Measurements from ENCODE around the gene DHX57. TPM values are rescaled to one million over a fixed set of nuclear protein-coding genes. Genes with fewer than 3 reads are reported as not detected.
"Not testable (repeated sequence)": the region's sequence is repeated elsewhere in the genome, so short reads cannot be mapped to it uniquely, and the experiment has no call there.

The DHX57 gene
- total RNA-seq, 1 donor from 2014 or later: 21.9 TPM

DNA sequence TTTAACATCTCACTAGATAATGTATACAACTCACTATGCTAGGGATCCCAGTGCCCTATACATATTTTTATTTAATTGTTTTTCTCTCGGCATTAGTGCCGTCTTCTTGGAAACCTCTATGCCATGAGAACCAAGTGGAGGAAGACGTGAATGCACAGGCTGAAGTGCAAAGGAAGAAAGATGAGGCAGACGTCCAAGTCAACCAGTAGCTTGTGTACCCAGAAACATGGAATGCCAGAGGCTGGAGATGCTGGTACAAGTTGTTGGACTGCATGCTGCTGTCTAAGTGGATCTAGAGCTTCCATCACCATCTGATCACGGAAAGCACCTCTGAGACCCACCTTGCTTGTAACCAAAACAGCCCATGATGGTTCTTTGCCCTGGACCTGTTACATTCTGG lies 110.2 kb downstream of the DHX57 start:
- Histone ChIP-seq H3K27ac (ENCODE audit: low read depth, low read length) (no peak overlapping the region), H3K36me3 (ENCODE audit: control insufficient read depth in 3 of 3, insufficient read depth in 3 of 3, low read length in 3 of 3) (no peaks in the 10 kb centered on the region), H3K4me1 (ENCODE audit: control insufficient read depth in 3 of 3, insufficient read depth in 3 of 3, low read length in 3 of 3) (no peaks in the 10 kb centered on the region), H3K9me3 (ENCODE audit: control insufficient read depth in 3 of 3, low read length in 3 of 3) (no peaks in the 10 kb centered on the region), H3K4me3 (ENCODE audit: low read length in 3 of 3) (no peak overlapping the region), H3K27me3 (ENCODE audit: control insufficient read depth in 3 of 3, insufficient read depth in 3 of 3, low read length in 3 of 3) (no peaks in the 10 kb centered on the region), H3K9ac (ENCODE audit: low read depth in 1 of 3, low read length in 3 of 3) (no peak overlapping the region)

- Histone ChIP-seq H3K4me3 (ENCODE audit: low read length in 3 of 3) (no peak overlapping the region), H3K27me3 (ENCODE audit: control insufficient read depth in 3 of 3, insufficient read depth in 3 of 3, low read length in 3 of 3) (no peaks in the 10 kb centered on the region), H3K9ac (ENCODE audit: low read depth in 1 of 3, low read length in 3 of 3) (no peak overlapping the region), H3K27ac (ENCODE audit: low read depth, low read length) (no peak overlapping the region), H3K9me3 (ENCODE audit: control insufficient read depth in 3 of 3, low read length in 3 of 3) (no peaks in the 10 kb centered on the region), H3K4me1 (ENCODE audit: control insufficient read depth in 3 of 3, insufficient read depth in 3 of 3, low read length in 3 of 3) (no peaks in the 10 kb centered on the region), H3K36me3 (ENCODE audit: control insufficient read depth in 3 of 3, insufficient read depth in 3 of 3, low read length in 3 of 3) (no peaks in the 10 kb centered on the region)
Observed at GRCh38 chr2:38765149-38765548, 110.6 kb downstream of the DHX57 start.

DNA sequence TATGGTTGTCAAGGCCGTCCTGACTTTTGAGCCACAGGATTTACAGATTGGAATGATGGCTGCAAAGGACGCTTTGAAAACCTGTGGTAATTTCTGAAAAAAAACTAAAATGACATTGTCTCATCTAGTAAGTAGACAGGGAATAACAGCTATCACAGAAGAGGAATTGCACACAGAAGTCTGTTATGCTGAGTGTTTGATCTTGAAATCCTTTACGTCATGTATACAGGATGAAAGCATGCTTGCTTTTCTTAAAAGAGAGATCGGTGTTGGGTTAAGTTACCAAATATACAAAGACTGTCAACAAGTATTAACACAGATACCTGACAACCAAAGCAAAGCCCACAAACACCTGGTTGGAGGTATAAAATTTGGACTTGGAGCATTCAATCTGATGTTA lies 112.0 kb downstream of the DHX57 start:
- Histone ChIP-seq H3K4me1 (ENCODE audit: control insufficient read depth in 3 of 3, insufficient read depth in 3 of 3, low read length in 3 of 3) (no peaks in the 10 kb centered on the region), H3K27ac (ENCODE audit: low read depth, low read length) (no peak overlapping the region), H3K36me3 (ENCODE audit: control insufficient read depth in 3 of 3, insufficient read depth in 3 of 3, low read length in 3 of 3) (no peaks in the 10 kb centered on the region), H3K9ac (ENCODE audit: low read depth in 1 of 3, low read length in 3 of 3) (no peak overlapping the region), H3K9me3 (ENCODE audit: control insufficient read depth in 3 of 3, low read length in 3 of 3) (no peaks in the 10 kb centered on the region), H3K27me3 (ENCODE audit: control insufficient read depth in 3 of 3, insufficient read depth in 3 of 3, low read length in 3 of 3) (no peaks in the 10 kb centered on the region), H3K4me3 (ENCODE audit: low read length in 3 of 3) (no peak overlapping the region)

DNA sequence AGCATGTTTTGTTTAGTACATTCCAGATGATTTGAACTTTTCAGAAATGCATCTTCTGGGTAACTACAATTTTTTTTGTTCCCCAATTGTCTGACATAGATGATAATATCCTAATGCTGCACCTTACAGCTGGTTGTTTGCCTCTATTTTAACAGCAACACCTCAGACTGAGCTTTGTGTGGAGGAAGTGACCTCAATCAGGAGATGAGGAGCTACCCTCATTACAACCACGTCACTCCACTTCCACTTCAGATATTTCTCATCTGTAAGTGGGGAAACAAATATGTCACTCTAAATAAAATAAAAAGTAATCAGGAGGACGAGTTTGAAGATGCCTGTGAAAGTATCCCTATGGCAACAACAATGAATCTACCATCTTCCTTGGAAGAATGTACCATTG lies 112.5 kb downstream of the DHX57 start:
- no peaks in the 10 kb centered on the region for H3K9me3 ChIP-seq (ENCODE audit: control insufficient read depth in 3 of 3, low read length in 3 of 3)
- no peaks in the 10 kb centered on the region for H3K4me1 ChIP-seq (ENCODE audit: control insufficient read depth in 3 of 3, insufficient read depth in 3 of 3, low read length in 3 of 3)
- H3K27ac ChIP-seq (ENCODE audit: low read depth, low read length): no peak overlapping the region
- H3K36me3 ChIP-seq (ENCODE audit: control insufficient read depth in 3 of 3, insufficient read depth in 3 of 3, low read length in 3 of 3): no peaks in the 10 kb centered on the region
- H3K9ac ChIP-seq (ENCODE audit: low read depth in 1 of 3, low read length in 3 of 3): no peak overlapping the region
- H3K27me3 ChIP-seq (ENCODE audit: control insufficient read depth in 3 of 3, insufficient read depth in 3 of 3, low read length in 3 of 3): no peaks in the 10 kb centered on the region
- no peak overlapping the region for H3K4me3 ChIP-seq (ENCODE audit: low read length in 3 of 3)

GRCh38 chr2:38755891-38756290 lies 119.8 kb downstream of the DHX57 start:
- H3K4me1 ChIP-seq (ENCODE audit: control insufficient read depth in 3 of 3, insufficient read depth in 3 of 3, low read length in 3 of 3); H3K9me3 ChIP-seq (ENCODE audit: control insufficient read depth in 3 of 3, low read length in 3 of 3); H3K27ac ChIP-seq (ENCODE audit: low read depth, low read length); H3K4me3 ChIP-seq (ENCODE audit: low read length in 3 of 3); H3K36me3 ChIP-seq (ENCODE audit: control insufficient read depth in 3 of 3, insufficient read depth in 3 of 3, low read length in 3 of 3); H3K27me3 ChIP-seq (ENCODE audit: control insufficient read depth in 3 of 3, insufficient read depth in 3 of 3, low read length in 3 of 3); H3K9ac ChIP-seq (ENCODE audit: low read depth in 1 of 3, low read length in 3 of 3): not testable (repeated sequence)

GRCh38 chr2:38754506-38754905 lies 121.2 kb downstream of the DHX57 start:
- Histone ChIP-seq H3K4me3 (ENCODE audit: low read length in 3 of 3) (no peak overlapping the region), H3K27me3 (ENCODE audit: control insufficient read depth in 3 of 3, insufficient read depth in 3 of 3, low read length in 3 of 3) (no peaks in the 10 kb centered on the region), H3K4me1 (ENCODE audit: control insufficient read depth in 3 of 3, insufficient read depth in 3 of 3, low read length in 3 of 3) (peaks cover 13 to 15% (median 13%) of the 10 kb centered on the region in 3 donors), H3K36me3 (ENCODE audit: control insufficient read depth in 3 of 3, insufficient read depth in 3 of 3, low read length in 3 of 3) (peaks cover 0 to 5% (median 3%) of the 10 kb centered on the region in 3 donors), H3K9ac (ENCODE audit: low read depth in 1 of 3, low read length in 3 of 3) (peak overlapping the region in 2 of 3 donors; percentile 32 to 51), H3K9me3 (ENCODE audit: control insufficient read depth in 3 of 3, low read length in 3 of 3) (no peaks in the 10 kb centered on the region), H3K27ac (ENCODE audit: low read depth, low read length) (no peak overlapping the region)

DNA sequence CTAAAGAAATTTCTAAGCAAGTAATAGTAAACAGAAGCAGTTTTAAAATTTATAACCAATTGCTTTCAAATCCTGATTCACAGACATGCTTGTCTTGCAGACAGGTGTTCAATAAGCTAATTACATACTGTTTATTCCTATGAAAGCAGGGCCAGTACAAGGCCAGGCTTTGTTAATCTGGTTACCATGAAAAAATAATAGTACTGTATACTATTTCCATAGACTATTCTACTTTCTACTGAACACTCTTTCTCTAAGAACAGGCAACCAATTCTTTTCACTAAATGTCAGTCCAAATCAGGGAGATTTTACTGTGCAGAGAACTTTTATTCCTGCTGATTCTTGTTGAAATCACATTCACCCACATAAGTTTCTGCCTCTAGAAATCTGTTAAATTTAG lies 121.7 kb downstream of the DHX57 start:
- Histone ChIP-seq H3K9ac (ENCODE audit: low read depth in 1 of 3, low read length in 3 of 3) (no peak overlapping the region), H3K4me1 (ENCODE audit: control insufficient read depth in 3 of 3, insufficient read depth in 3 of 3, low read length in 3 of 3) (peaks cover 15 to 18% (median 16%) of the 10 kb centered on the region in 3 donors), H3K36me3 (ENCODE audit: control insufficient read depth in 3 of 3, insufficient read depth in 3 of 3, low read length in 3 of 3) (peaks cover 1 to 8% (median 5%) of the 10 kb centered on the region in 3 donors), H3K9me3 (ENCODE audit: control insufficient read depth in 3 of 3, low read length in 3 of 3) (no peaks in the 10 kb centered on the region), H3K27ac (ENCODE audit: low read depth, low read length) (no peak overlapping the region), H3K4me3 (ENCODE audit: low read length in 3 of 3) (no peak overlapping the region), H3K27me3 (ENCODE audit: control insufficient read depth in 3 of 3, insufficient read depth in 3 of 3, low read length in 3 of 3) (no peaks in the 10 kb centered on the region)

DNA sequence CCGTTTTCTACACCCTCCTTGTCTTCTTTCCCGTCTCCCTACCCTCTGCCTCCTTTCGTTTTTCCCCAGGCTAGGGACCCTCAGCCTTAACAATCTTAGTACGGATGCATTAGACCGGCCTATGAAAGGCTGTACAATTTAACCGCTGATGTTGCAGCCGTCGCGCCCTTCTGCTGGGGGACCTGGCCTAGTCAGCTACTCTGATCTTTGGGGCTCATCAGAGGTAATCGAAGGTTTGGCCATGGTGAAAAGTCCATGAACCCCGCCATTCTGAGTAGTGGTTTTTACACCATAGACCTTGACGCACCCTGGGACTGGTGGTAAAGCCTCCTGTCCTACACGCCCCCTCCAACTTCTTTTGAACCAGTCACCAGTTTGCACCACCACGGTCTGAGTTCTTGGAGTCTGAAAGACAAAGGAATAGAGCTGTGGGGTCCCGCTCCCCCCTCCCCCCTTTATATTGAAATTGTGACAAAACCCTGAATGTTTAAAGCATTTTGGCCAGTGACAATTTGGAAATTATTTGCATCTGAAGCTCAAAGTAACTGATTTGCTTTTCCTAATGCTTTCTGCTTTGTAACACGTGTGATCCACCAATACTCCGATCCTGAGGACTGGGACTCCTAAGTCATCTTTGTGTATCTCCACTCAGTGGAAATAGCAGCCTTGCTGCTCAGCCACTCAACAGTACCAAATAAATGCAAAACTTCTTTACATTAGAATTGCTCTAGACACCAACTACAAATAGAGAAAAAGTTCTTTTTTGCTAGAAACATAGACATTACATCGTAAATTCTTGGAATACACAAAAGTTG lies 123.9 kb downstream of the DHX57 start:
- Histone ChIP-seq H3K9ac (ENCODE audit: low read depth in 1 of 3, low read length in 3 of 3) (peak overlapping the region; percentile 93 to 100 (median 100)), H3K9me3 (ENCODE audit: control insufficient read depth in 3 of 3, low read length in 3 of 3) (no peaks in the 10 kb centered on the region), H3K27ac (ENCODE audit: low read depth, low read length) (peak overlapping the region; percentile 98)

DNA sequence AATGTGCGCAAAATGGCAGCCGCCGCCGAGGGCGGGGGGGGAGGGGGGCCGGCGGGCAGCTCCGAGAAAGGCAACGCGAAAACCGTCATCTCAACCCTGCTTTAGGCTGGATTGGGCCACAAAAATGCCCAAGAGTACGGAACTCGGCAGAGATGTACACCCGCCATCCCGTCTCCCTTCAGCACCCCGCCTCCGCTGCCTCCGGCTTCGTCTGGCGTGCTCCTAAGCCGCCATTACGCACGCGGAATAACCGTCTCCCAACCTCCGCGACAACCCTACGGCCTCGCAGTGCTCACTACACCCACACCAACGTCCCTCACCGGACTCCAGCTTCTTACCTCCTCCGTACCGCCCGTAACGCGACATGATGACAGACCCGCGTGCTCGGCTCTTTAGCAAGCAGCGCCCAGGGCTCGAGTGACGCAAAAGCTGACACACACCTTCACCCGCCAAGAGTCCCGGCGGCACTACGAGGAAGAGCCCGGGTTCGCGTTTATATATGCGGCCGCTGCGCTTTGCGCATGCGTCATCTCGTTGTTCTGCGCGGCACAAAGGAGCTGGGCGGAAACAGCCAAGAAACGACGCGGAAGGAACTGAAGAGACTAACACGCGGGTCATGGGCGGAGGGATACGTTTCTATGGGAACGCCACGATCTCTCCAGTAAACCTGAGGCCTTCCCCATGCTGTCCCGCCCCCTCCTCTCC lies 124.7 kb downstream of the DHX57 start, which contains the start of gene SRSF7:
Gene SRSF7, minus strand, starts transcription at position 471 of the 705 bp plus-strand sequence. Its CDS starts 105 bp downstream, at position 366.
- Histone ChIP-seq H3K9me3 (ENCODE audit: control insufficient read depth in 3 of 3, low read length in 3 of 3) (no peaks in the 10 kb centered on the region), H3K4me3 (ENCODE audit: low read length in 3 of 3) (peak within 1 kb of the TSS; percentile 100), H3K36me3 (ENCODE audit: control insufficient read depth in 3 of 3, insufficient read depth in 3 of 3, low read length in 3 of 3) (peaks cover 25 to 37% (median 35%) of the 10 kb centered on the region in 3 donors), H3K9ac (ENCODE audit: low read depth in 1 of 3, low read length in 3 of 3) (peak within 1 kb of the TSS; percentile 93 to 100 (median 100)), H3K27me3 (ENCODE audit: control insufficient read depth in 3 of 3, insufficient read depth in 3 of 3, low read length in 3 of 3) (no peaks in the 10 kb centered on the region), H3K27ac (ENCODE audit: low read depth, low read length) (peak within 1 kb of the TSS; percentile 98), H3K4me1 (ENCODE audit: control insufficient read depth in 3 of 3, insufficient read depth in 3 of 3, low read length in 3 of 3) (peaks cover 15 to 20% (median 18%) of the 10 kb centered on the region in 3 donors)

More for the DNA sequence above, 123.9 kb downstream of the DHX57 start:
- H3K4me3 ChIP-seq (ENCODE audit: low read length in 3 of 3): peak overlapping the region; percentile 100
- H3K36me3 ChIP-seq (ENCODE audit: control insufficient read depth in 3 of 3, insufficient read depth in 3 of 3, low read length in 3 of 3): peaks cover 18 to 30% (median 27%) of the 10 kb centered on the region in 3 donors
- peaks cover 15 to 19% (median 18%) of the 10 kb centered on the region in 3 donors for H3K4me1 ChIP-seq (ENCODE audit: control insufficient read depth in 3 of 3, insufficient read depth in 3 of 3, low read length in 3 of 3)
- no peaks in the 10 kb centered on the region for H3K27me3 ChIP-seq (ENCODE audit: control insufficient read depth in 3 of 3, insufficient read depth in 3 of 3, low read length in 3 of 3)
